HEK293 (cell line): Measurements from ENCODE around the gene PDE4A.

Experiments
- CTCF ChIA-PET: fragments of 350-600 bp; formaldehyde crosslinking; extraction: SDS; loops from one replicate; lab custom pipeline; 2021; ENCODE audit warnings: antibody characterized with exemption; lab: Yijun Ruan, JAX
- POLR2A ChIA-PET: fragments of 300-600 bp; formaldehyde crosslinking; extraction: SDS; loops from one replicate; lab custom pipeline; 2020; ENCODE audit warnings: antibody characterized with exemption, inconsistent platforms; lab: Yijun Ruan, JAX
- H3K27ac ChIP-seq: fragments of 200-500 bp; sonication (Bioruptor generic); 2 replicates; pipeline ENCODE4 v1.5.1; 2014; ENCODE audit warnings: low read depth, low read length, control low read depth, inconsistent platforms; ENCODE audit errors: extremely low read depth
- H3K36me3 ChIP-seq, 2 experiments: fragments of 200-500 bp in 1 of 2; sonication (Bioruptor generic) in 1 of 2; 1 replicate in 1 of 2; 2 replicates in 1 of 2; pipeline ENCODE4 v1.5.1; 2014 to 2017; ENCODE audit warnings: inconsistent platforms in 2 of 2, low read length in 2 of 2; ENCODE audit not compliant: control insufficient read depth in 2 of 2, insufficient read depth in 1 of 2
- H3K4me1 ChIP-seq: fragments of 200-500 bp; sonication (Bioruptor generic); 2 replicates; pipeline ENCODE4 v1.5.1; 2014; ENCODE audit warnings: mild to moderate bottlenecking, low read length, inconsistent platforms; ENCODE audit not compliant: control insufficient read depth, insufficient read depth
- H3K4me3 ChIP-seq: 2 replicates; pipeline ENCODE4 v1.5.1; 2011; ENCODE audit warnings: low read depth, mild to moderate bottlenecking, control low read depth, low read length, moderate library complexity
- H3K9me3 ChIP-seq: fragments of 200-500 bp; sonication (Bioruptor generic); 2 replicates; pipeline ENCODE4 v1.5.1; 2014; ENCODE audit warnings: low read depth, low read length, inconsistent platforms; ENCODE audit not compliant: control insufficient read depth, insufficient read depth
- AEBP2 ChIP-seq: fragments of 450-650 bp; formaldehyde crosslinking; IDR thresholded peaks from 2 replicates; pipeline ENCODE4 v1.5.1; 2016; ENCODE audit warnings: missing biosample characterization, missing genetic modification characterization, borderline replicate concordance
- INSM2 ChIP-seq: fragments of 450-650 bp; formaldehyde crosslinking; IDR thresholded peaks from 2 replicates; pipeline ENCODE4 v1.5.1; 2016; ENCODE audit warnings: missing biosample characterization, missing genetic modification characterization
- PRDM1 ChIP-seq: fragments of 450-650 bp; formaldehyde crosslinking; IDR thresholded peaks from 2 replicates; pipeline ENCODE4; 2016; ENCODE audit warnings: missing biosample characterization, missing genetic modification characterization
- PRDM4 ChIP-seq: fragments of 450-650 bp; formaldehyde crosslinking; IDR thresholded peaks from 2 replicates; pipeline ENCODE4 v1.5.1; 2017; ENCODE audit warnings: missing biosample characterization, missing genetic modification characterization
- YY1 ChIP-seq: fragments of 450-650 bp; formaldehyde crosslinking; IDR thresholded peaks from 2 replicates; pipeline ENCODE4 v1.5.1; 2018; ENCODE audit warnings: missing biosample characterization, missing genetic modification characterization
- ZBTB8A ChIP-seq: fragments of 450-650 bp; formaldehyde crosslinking; IDR thresholded peaks from 2 replicates; pipeline ENCODE4 v1.5.1; 2016; ENCODE audit warnings: missing biosample characterization, missing genetic modification characterization
- ZFP37 ChIP-seq: fragments of 450-650 bp; formaldehyde crosslinking; IDR thresholded peaks from 2 replicates; pipeline ENCODE4 v1.5.1; 2016; ENCODE audit warnings: missing biosample characterization, missing genetic modification characterization
- ZNF132 ChIP-seq: fragments of 450-650 bp; formaldehyde crosslinking; IDR thresholded peaks from 2 replicates; pipeline ENCODE4 v1.5.1; 2017; ENCODE audit warnings: missing biosample characterization, missing genetic modification characterization, borderline replicate concordance
- ZNF146 ChIP-seq: fragments of 450-650 bp; formaldehyde crosslinking; IDR thresholded peaks from 2 replicates; pipeline ENCODE4 v1.5.1; 2016; ENCODE audit warnings: missing biosample characterization, missing genetic modification characterization
- ZNF214 ChIP-seq: fragments of 450-650 bp; formaldehyde crosslinking; IDR thresholded peaks from 2 replicates; pipeline ENCODE4 v1.5.1; 2017; ENCODE audit warnings: missing biosample characterization, mild to moderate bottlenecking, missing genetic modification characterization, borderline replicate concordance
- ZNF274 ChIP-seq, 2 experiments: fragments of 200-500 bp in 1 of 2; fragments of 450-650 bp in 1 of 2; sonication (Bioruptor generic) in 1 of 2; formaldehyde crosslinking in 1 of 2; IDR thresholded peaks; 2 replicates each; pipeline versions ENCODE4 v1.5.1 to v1.6.1; 2014 to 2016; ENCODE audit warnings: borderline replicate concordance in 1 of 2, inconsistent platforms in 1 of 2, low read length in 1 of 2, missing biosample characterization in 1 of 2, missing genetic modification characterization in 1 of 2
- ZNF302 ChIP-seq: fragments of 450-650 bp; formaldehyde crosslinking; IDR thresholded peaks from 2 replicates; pipeline ENCODE4 v1.5.1; 2016; ENCODE audit warnings: missing biosample characterization, missing genetic modification characterization, low read depth
- ZNF548 ChIP-seq: fragments of 450-650 bp; formaldehyde crosslinking; IDR thresholded peaks from 2 replicates; pipeline ENCODE4 v1.5.1; 2016; ENCODE audit warnings: missing biosample characterization, missing genetic modification characterization
- ZNF610 ChIP-seq: fragments of 450-650 bp; formaldehyde crosslinking; IDR thresholded peaks from 2 replicates; pipeline ENCODE4 v1.5.1; 2016; ENCODE audit warnings: missing biosample characterization, missing genetic modification characterization, borderline replicate concordance
- ZNF843 ChIP-seq: fragments of 450-650 bp; formaldehyde crosslinking; IDR thresholded peaks from 2 replicates; pipeline ENCODE4 v1.5.1; 2016; ENCODE audit warnings: missing biosample characterization, missing genetic modification characterization
- TF ChIP-seq, protein P1 (sequence below): fragments of 450-650 bp; formaldehyde crosslinking; IDR thresholded peaks from 2 replicates; pipeline ENCODE4 v1.5.1; 2016; ENCODE audit warnings: missing biosample characterization, missing genetic modification characterization
- TF ChIP-seq, protein P2 (sequence below): fragments of 450-650 bp; formaldehyde crosslinking; IDR thresholded peaks from 2 replicates; pipeline ENCODE4 v1.5.1; 2016; ENCODE audit warnings: missing biosample characterization, missing genetic modification characterization
- TF ChIP-seq, protein P3 (sequence below): fragments of 450-650 bp; formaldehyde crosslinking; IDR thresholded peaks from 2 replicates; pipeline ENCODE4 v1.5.1; 2016; ENCODE audit warnings: missing biosample characterization, missing genetic modification characterization
- TF ChIP-seq, protein P4 (sequence below): fragments of 450-650 bp; formaldehyde crosslinking; IDR thresholded peaks from 2 replicates; pipeline ENCODE4 v1.5.1; 2016; ENCODE audit warnings: missing biosample characterization, missing genetic modification characterization

Gene PDE4A

GRCh38 chr19:10501971-10502523, 81.7 kb downstream of the PDE4A start (continued):
- TF ChIP-seq, protein P1, sequence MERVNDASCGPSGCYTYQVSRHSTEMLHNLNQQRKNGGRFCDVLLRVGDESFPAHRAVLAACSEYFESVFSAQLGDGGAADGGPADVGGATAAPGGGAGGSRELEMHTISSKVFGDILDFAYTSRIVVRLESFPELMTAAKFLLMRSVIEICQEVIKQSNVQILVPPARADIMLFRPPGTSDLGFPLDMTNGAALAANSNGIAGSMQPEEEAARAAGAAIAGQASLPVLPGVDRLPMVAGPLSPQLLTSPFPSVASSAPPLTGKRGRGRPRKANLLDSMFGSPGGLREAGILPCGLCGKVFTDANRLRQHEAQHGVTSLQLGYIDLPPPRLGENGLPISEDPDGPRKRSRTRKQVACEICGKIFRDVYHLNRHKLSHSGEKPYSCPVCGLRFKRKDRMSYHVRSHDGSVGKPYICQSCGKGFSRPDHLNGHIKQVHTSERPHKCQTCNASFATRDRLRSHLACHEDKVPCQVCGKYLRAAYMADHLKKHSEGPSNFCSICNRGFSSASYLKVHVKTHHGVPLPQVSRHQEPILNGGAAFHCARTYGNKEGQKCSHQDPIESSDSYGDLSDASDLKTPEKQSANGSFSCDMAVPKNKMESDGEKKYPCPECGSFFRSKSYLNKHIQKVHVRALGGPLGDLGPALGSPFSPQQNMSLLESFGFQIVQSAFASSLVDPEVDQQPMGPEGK (tag by site-specific recombination): peak; percentile 81
- TF ChIP-seq, protein P2, sequence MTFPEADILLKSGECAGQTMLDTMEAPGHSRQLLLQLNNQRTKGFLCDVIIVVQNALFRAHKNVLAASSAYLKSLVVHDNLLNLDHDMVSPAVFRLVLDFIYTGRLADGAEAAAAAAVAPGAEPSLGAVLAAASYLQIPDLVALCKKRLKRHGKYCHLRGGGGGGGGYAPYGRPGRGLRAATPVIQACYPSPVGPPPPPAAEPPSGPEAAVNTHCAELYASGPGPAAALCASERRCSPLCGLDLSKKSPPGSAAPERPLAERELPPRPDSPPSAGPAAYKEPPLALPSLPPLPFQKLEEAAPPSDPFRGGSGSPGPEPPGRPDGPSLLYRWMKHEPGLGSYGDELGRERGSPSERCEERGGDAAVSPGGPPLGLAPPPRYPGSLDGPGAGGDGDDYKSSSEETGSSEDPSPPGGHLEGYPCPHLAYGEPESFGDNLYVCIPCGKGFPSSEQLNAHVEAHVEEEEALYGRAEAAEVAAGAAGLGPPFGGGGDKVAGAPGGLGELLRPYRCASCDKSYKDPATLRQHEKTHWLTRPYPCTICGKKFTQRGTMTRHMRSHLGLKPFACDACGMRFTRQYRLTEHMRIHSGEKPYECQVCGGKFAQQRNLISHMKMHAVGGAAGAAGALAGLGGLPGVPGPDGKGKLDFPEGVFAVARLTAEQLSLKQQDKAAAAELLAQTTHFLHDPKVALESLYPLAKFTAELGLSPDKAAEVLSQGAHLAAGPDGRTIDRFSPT: peak; percentile 99
- 0 out of 2 replicates have a peak, but pooled peaks have one; percentile 78 for TF ChIP-seq ZFP37

GRCh38 chr19:10502524-10503001, 82.2 kb downstream of the PDE4A start:
- peak overlapping the region; percentile 85 for H3K4me3 ChIP-seq
- ChIA-PET CTCF (no interaction called here), POLR2A (interaction anchor here (0.6 to 0.7 kb wide), 4 partner anchors 24 to 248 kb away, joined by 3 to 4 read pairs (median 4); partner anchors contain the start of gene CDKN2D)
- H3K4me1 ChIP-seq: peaks cover 4% of the 10 kb centered on the region; the same call in 1 of the 2 replicates
- H3K36me3 ChIP-seq: peaks cover 9 to 26% of the 10 kb centered on the region in 2 experiments; a peak in 2 of 3 replicates
- H3K9me3 ChIP-seq: no peaks in the 10 kb centered on the region
- peak overlapping the region; percentile 94 for H3K27ac ChIP-seq
- TF ChIP-seq ZNF843 (tag by site-specific recombination) (no peak), ZNF302 (no peak), INSM2 (tag by site-specific recombination) (peak; percentile 9; the same call in 1 of the 2 replicates), PRDM1 (tag by site-specific recombination) (no peak), YY1 (tag by site-specific recombination) (peak; percentile 89), ZBTB8A (peak; percentile 96), ZNF610 (tag by site-specific recombination) (peak; percentile 13; the same call in 1 of the 2 replicates), ZNF214 (tag by site-specific recombination) (no peak), PRDM4 (tag by site-specific recombination) (no peak), ZNF548 (tag by site-specific recombination) (no peak), ZNF132 (no peak), ZNF274 (IDR thresholded peaks at IDR 0.05; ENCODE audit: low read length) (no peak), ZNF274 (tag by site-specific recombination; IDR thresholded peaks at IDR 0.05; ENCODE audit: borderline replicate concordance) (no peak), AEBP2 (tag by site-specific recombination) (no peak), ZNF146 (tag by site-specific recombination) (0 out of 2 replicates have a peak, but pooled peaks have one; percentile 5)
- TF ChIP-seq, protein P3, sequence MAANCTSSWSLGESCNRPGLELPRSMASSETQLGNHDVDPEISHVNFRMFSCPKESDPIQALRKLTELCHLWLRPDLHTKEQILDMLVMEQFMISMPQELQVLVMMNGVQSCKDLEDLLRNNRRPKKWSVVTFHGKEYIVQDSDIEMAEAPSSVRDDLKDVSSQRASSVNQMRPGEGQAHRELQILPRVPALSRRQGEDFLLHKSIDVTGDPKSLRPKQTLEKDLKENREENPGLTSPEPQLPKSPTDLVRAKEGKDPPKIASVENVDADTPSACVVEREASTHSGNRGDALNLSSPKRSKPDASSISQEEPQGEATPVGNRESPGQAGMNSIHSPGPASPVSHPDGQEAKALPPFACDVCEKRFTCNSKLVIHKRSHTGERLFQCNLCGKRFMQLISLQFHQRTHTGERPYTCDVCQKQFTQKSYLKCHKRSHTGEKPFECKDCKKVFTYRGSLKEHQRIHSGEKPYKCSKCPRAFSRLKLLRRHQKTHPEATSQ (tag by site-specific recombination): peak; percentile 51; the same call in 1 of the 2 replicates
- TF ChIP-seq, protein P4, sequence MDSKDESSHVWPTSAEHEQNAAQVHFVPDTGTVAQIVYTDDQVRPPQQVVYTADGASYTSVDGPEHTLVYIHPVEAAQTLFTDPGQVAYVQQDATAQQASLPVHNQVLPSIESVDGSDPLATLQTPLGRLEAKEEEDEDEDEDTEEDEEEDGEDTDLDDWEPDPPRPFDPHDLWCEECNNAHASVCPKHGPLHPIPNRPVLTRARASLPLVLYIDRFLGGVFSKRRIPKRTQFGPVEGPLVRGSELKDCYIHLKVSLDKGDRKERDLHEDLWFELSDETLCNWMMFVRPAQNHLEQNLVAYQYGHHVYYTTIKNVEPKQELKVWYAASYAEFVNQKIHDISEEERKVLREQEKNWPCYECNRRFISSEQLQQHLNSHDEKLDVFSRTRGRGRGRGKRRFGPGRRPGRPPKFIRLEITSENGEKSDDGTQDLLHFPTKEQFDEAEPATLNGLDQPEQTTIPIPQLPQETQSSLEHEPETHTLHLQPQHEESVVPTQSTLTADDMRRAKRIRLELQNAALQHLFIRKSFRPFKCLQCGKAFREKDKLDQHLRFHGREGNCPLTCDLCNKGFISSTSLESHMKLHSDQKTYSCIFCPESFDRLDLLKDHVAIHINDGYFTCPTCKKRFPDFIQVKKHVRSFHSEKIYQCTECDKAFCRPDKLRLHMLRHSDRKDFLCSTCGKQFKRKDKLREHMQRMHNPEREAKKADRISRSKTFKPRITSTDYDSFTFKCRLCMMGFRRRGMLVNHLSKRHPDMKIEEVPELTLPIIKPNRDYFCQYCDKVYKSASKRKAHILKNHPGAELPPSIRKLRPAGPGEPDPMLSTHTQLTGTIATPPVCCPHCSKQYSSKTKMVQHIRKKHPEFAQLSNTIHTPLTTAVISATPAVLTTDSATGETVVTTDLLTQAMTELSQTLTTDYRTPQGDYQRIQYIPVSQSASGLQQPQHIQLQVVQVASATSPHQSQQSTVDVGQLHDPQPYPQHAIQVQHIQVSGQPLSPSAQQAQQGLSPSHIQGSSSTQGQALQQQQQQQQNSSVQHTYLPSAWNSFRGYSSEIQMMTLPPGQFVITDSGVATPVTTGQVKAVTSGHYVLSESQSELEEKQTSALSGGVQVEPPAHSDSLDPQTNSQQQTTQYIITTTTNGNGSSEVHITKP (tag by site-specific recombination): peak; percentile 85
